IPS-20b (cell line): ENCODE measurements around the gene PLIN3.
A peak's percentile ranks its signal among the peaks of the same experiment; 100 is the strongest.

ENCODE experiments used
- H3K27ac ChIP-seq: one replicate; pipeline ENCODE4 v1.5.1; 2013; ENCODE audit warnings: low read length
- H3K27me3 ChIP-seq: 2 replicates; pipeline ENCODE4 v1.6.1; 2013; ENCODE audit warnings: mild to moderate bottlenecking, low read length, inconsistent platforms; ENCODE audit not compliant: insufficient read depth
- H3K36me3 ChIP-seq: 2 replicates; pipeline ENCODE4 v1.6.1; 2013; ENCODE audit warnings: low read depth, mild to moderate bottlenecking, inconsistent platforms, low read length, moderate library complexity; ENCODE audit not compliant: insufficient read depth
- H3K4me1 ChIP-seq: 2 replicates; pipeline ENCODE4 v1.6.1; 2013; ENCODE audit warnings: mild to moderate bottlenecking, control low read depth, inconsistent platforms, low read length, moderate library complexity; ENCODE audit not compliant: insufficient read depth
- H3K4me3 ChIP-seq: 2 replicates; pipeline ENCODE4 v1.5.1; 2013; ENCODE audit warnings: mild to moderate bottlenecking, low read length, inconsistent platforms
- H3K9ac ChIP-seq: 2 replicates; pipeline ENCODE4 v1.6.1; 2013; ENCODE audit warnings: low read depth, mild to moderate bottlenecking, inconsistent platforms, low read length, moderate library complexity
- H3K9me3 ChIP-seq: 2 replicates; pipeline ENCODE4 v1.6.1; 2013; ENCODE audit warnings: mild to moderate bottlenecking, low read depth, low read length, inconsistent platforms; ENCODE audit not compliant: insufficient read depth

PLIN3 gene

GRCh38 chr19:4867534-4868285, at the start of gene PLIN3:
PLIN3 (minus strand) TSS chr19:4867667; CDS start chr19:4861394, 6,273 bp downstream.
- H3K9me3 ChIP-seq: no peaks in the 10 kb centered on the region
- peak within 1 kb of the TSS; percentile 85; the same call in 1 of the 2 replicates for H3K9ac ChIP-seq
- peak within 1 kb of the TSS; percentile 92 for H3K4me3 ChIP-seq
- no peaks in the 10 kb centered on the region for H3K27me3 ChIP-seq
- H3K27ac ChIP-seq: no peak within 1 kb of the TSS
- H3K36me3 ChIP-seq: 0 out of 2 replicates have a peak, but pooled peaks cover under 1% of the 10 kb centered on the region
- H3K4me1 ChIP-seq: no peaks in the 10 kb centered on the region

- H3K27me3 ChIP-seq: no peaks in the 10 kb centered on the region
- H3K36me3 ChIP-seq: peaks cover 76% of the 10 kb centered on the region
- no peaks in the 10 kb centered on the region for H3K9me3 ChIP-seq
- 0 out of 2 replicates have a peak, but pooled peaks cover 2% of the 10 kb centered on the region for H3K4me1 ChIP-seq
- no peak overlapping the region for H3K27ac ChIP-seq
- H3K9ac ChIP-seq: no peak overlapping the region
- H3K4me3 ChIP-seq: no peak overlapping the region
Measured at GRCh38 chr19:4916292-4917082, 49.0 kb upstream of the PLIN3 start.

GRCh38 chr19:4914736-4915501, 47.5 kb upstream of the PLIN3 start:
- peaks cover 75% of the 10 kb centered on the region for H3K36me3 ChIP-seq
- peaks cover 9% of the 10 kb centered on the region for H3K4me1 ChIP-seq
- H3K9ac ChIP-seq: no peak overlapping the region
- no peak overlapping the region for H3K4me3 ChIP-seq
- H3K27me3 ChIP-seq: no peaks in the 10 kb centered on the region
- no peak overlapping the region for H3K27ac ChIP-seq
- no peaks in the 10 kb centered on the region for H3K9me3 ChIP-seq

GRCh38 chr19:4913996-4914735, 46.7 kb upstream of the PLIN3 start:
- H3K36me3 ChIP-seq: peaks cover 75% of the 10 kb centered on the region
- H3K27me3 ChIP-seq: no peaks in the 10 kb centered on the region; the same call in 1 of the 2 replicates
- no peak overlapping the region for H3K9ac ChIP-seq
- no peak overlapping the region for H3K27ac ChIP-seq
- peaks cover 9% of the 10 kb centered on the region for H3K4me1 ChIP-seq
- no peaks in the 10 kb centered on the region for H3K9me3 ChIP-seq
- no peak overlapping the region for H3K4me3 ChIP-seq

- H3K9ac ChIP-seq: peak overlapping the region; percentile 69; the same call in 1 of the 2 replicates
- no peaks in the 10 kb centered on the region for H3K9me3 ChIP-seq
- peaks cover 63% of the 10 kb centered on the region for H3K36me3 ChIP-seq
- H3K27me3 ChIP-seq: peaks cover 12% of the 10 kb centered on the region; the same call in 1 of the 2 replicates
- H3K4me3 ChIP-seq: peak overlapping the region; percentile 93; the same call in 1 of the 2 replicates
- no peak overlapping the region for H3K27ac ChIP-seq
- peaks cover 16% of the 10 kb centered on the region for H3K4me1 ChIP-seq
Measured at GRCh38 chr19:4911786-4912672, 44.6 kb upstream of the PLIN3 start.

- Histone ChIP-seq H3K4me1 (peaks cover 16% of the 10 kb centered on the region), H3K9me3 (no peaks in the 10 kb centered on the region), H3K27ac (no peak overlapping the region), H3K9ac (peak overlapping the region; percentile 69; the same call in 1 of the 2 replicates), H3K4me3 (peak overlapping the region; percentile 93), H3K27me3 (peaks cover 12% of the 10 kb centered on the region; the same call in 1 of the 2 replicates), H3K36me3 (peaks cover 59% of the 10 kb centered on the region)
Measured at GRCh38 chr19:4911314-4911713, 43.8 kb upstream of the PLIN3 start.

- peak overlapping the region; percentile 93 for H3K4me3 ChIP-seq
- H3K27ac ChIP-seq: no peak overlapping the region
- peak overlapping the region; percentile 69 for H3K9ac ChIP-seq
- H3K36me3 ChIP-seq: peaks cover 53% of the 10 kb centered on the region
- no peaks in the 10 kb centered on the region for H3K9me3 ChIP-seq
- H3K27me3 ChIP-seq: peaks cover 12% of the 10 kb centered on the region; the same call in 1 of the 2 replicates
- peaks cover 16% of the 10 kb centered on the region for H3K4me1 ChIP-seq
Measured at GRCh38 chr19:4910594-4911281, 43.3 kb upstream of the PLIN3 start.

- no peak overlapping the region for H3K27ac ChIP-seq
- H3K36me3 ChIP-seq: peaks cover 46% of the 10 kb centered on the region
- peak overlapping the region; percentile 93 for H3K4me3 ChIP-seq
- no peaks in the 10 kb centered on the region for H3K9me3 ChIP-seq
- H3K4me1 ChIP-seq: peaks cover 16% of the 10 kb centered on the region
- peaks cover 12% of the 10 kb centered on the region; the same call in 1 of the 2 replicates for H3K27me3 ChIP-seq
- H3K9ac ChIP-seq: peak overlapping the region; percentile 69
Measured at GRCh38 chr19:4909897-4910593, 42.6 kb upstream of the PLIN3 start.

GRCh38 chr19:4909156-4909896, 41.9 kb upstream of the PLIN3 start, which contains the start of gene UHRF1:
UHRF1 (plus strand) TSS chr19:4909501; CDS start chr19:4910886, 1,385 bp downstream.
- H3K27me3 ChIP-seq: peaks cover 12% of the 10 kb centered on the region; the same call in 1 of the 2 replicates
- peaks cover 16% of the 10 kb centered on the region for H3K4me1 ChIP-seq
- no peaks in the 10 kb centered on the region for H3K9me3 ChIP-seq
- peak within 1 kb of the TSS; percentile 93 for H3K4me3 ChIP-seq
- peaks cover 39% of the 10 kb centered on the region for H3K36me3 ChIP-seq
- H3K27ac ChIP-seq: no peak within 1 kb of the TSS
- peak within 1 kb of the TSS; percentile 77 for H3K9ac ChIP-seq
